ENCODE measurements around the gene IGF1R. TPM values are rescaled to one million over a fixed set of nuclear protein-coding genes. Genes with fewer than 3 reads are reported as not detected.

IGF1R gene
- total RNA-seq, 1 experiment from 2014 or later = 125 TPM

DNA sequence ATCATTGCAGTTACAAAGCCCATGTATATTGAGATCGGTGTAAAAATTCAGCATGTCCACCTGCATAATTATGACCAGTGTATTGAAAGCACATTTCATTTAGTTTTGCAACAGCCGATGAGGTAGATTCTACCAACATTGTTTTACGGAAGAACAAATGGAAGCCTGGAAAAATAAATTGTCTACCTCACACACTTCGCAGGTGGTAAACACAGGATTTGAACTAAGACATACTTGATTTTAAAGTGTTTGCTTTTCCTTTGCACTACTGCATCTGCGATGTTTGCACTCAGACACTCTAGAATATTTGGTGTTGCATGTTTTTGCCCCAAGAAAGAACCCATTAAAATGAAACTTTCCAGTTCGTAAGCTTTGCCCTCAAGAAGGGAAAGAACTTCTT, 210.8 kb downstream of the IGF1R start:
- Mint-ChIP-seq H3K4me1 (peaks cover 93% of the 10 kb centered on the region), H3K36me3 (no peaks in the 10 kb centered on the region), H3K9me3 (no peaks in the 10 kb centered on the region), H3K4me3 (no peak overlapping the region), H3K27ac (peak overlapping the region; percentile 71), H3K27me3 (ENCODE audit: low read depth) (no peaks in the 10 kb centered on the region)
- ChIA-PET POLR2A (no interaction called here), CTCF (interaction anchor here (0.7 to 1.0 kb wide), 2 partner anchors 9 to 52 kb away, joined by 3 read pairs; no protein-coding TSS in a partner anchor)
- TF ChIP-seq, protein P1, sequence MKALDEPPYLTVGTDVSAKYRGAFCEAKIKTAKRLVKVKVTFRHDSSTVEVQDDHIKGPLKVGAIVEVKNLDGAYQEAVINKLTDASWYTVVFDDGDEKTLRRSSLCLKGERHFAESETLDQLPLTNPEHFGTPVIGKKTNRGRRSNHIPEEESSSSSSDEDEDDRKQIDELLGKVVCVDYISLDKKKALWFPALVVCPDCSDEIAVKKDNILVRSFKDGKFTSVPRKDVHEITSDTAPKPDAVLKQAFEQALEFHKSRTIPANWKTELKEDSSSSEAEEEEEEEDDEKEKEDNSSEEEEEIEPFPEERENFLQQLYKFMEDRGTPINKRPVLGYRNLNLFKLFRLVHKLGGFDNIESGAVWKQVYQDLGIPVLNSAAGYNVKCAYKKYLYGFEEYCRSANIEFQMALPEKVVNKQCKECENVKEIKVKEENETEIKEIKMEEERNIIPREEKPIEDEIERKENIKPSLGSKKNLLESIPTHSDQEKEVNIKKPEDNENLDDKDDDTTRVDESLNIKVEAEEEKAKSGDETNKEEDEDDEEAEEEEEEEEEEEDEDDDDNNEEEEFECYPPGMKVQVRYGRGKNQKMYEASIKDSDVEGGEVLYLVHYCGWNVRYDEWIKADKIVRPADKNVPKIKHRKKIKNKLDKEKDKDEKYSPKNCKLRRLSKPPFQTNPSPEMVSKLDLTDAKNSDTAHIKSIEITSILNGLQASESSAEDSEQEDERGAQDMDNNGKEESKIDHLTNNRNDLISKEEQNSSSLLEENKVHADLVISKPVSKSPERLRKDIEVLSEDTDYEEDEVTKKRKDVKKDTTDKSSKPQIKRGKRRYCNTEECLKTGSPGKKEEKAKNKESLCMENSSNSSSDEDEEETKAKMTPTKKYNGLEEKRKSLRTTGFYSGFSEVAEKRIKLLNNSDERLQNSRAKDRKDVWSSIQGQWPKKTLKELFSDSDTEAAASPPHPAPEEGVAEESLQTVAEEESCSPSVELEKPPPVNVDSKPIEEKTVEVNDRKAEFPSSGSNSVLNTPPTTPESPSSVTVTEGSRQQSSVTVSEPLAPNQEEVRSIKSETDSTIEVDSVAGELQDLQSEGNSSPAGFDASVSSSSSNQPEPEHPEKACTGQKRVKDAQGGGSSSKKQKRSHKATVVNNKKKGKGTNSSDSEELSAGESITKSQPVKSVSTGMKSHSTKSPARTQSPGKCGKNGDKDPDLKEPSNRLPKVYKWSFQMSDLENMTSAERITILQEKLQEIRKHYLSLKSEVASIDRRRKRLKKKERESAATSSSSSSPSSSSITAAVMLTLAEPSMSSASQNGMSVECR (CRISPR knock-in tag; IDR thresholded peaks at IDR 0.05; ENCODE audit: borderline replicate concordance) = no peak
- TF ChIP-seq, protein P2, sequence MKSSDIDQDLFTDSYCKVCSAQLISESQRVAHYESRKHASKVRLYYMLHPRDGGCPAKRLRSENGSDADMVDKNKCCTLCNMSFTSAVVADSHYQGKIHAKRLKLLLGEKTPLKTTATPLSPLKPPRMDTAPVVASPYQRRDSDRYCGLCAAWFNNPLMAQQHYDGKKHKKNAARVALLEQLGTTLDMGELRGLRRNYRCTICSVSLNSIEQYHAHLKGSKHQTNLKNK (CRISPR knock-in tag; IDR thresholded peaks at IDR 0.05) = no peak
- TF ChIP-seq ELF4 (CRISPR knock-in tag; IDR thresholded peaks at IDR 0.05; ENCODE audit: low read depth) (no peak), ZSCAN18 (CRISPR knock-in tag; IDR thresholded peaks at IDR 0.05) (no peak), ZNF396 (CRISPR knock-in tag; IDR thresholded peaks at IDR 0.05; ENCODE audit: borderline replicate concordance) (no peak), GTF2I (CRISPR knock-in tag; conservative IDR thresholded peaks at IDR 0.05) (no peak)
- TF ChIP-seq, protein P3, sequence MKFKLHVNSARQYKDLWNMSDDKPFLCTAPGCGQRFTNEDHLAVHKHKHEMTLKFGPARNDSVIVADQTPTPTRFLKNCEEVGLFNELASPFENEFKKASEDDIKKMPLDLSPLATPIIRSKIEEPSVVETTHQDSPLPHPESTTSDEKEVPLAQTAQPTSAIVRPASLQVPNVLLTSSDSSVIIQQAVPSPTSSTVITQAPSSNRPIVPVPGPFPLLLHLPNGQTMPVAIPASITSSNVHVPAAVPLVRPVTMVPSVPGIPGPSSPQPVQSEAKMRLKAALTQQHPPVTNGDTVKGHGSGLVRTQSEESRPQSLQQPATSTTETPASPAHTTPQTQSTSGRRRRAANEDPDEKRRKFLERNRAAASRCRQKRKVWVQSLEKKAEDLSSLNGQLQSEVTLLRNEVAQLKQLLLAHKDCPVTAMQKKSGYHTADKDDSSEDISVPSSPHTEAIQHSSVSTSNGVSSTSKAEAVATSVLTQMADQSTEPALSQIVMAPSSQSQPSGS (CRISPR knock-in tag; IDR thresholded peaks at IDR 0.05; ENCODE audit: borderline replicate concordance, low read depth) = no peak
- ATAC-seq (no peak), DNase-seq (ENCODE audit: low spot score) (no peak)

GRCh38 chr15:98860281-98861041, 212.1 kb downstream of the IGF1R start:
- no peak for DNase-seq (ENCODE audit: low spot score)
- no peak for ATAC-seq
- Mint-ChIP-seq H3K27me3 (ENCODE audit: low read depth) (no peaks in the 10 kb centered on the region), H3K9me3 (no peaks in the 10 kb centered on the region), H3K4me3 (no peak overlapping the region), H3K4me1 (peaks cover 87% of the 10 kb centered on the region), H3K27ac (peak overlapping the region; percentile 65; the same call in 1 of the 2 replicates), H3K36me3 (no peaks in the 10 kb centered on the region)
- TF ChIP-seq ELF4 (CRISPR knock-in tag; IDR thresholded peaks at IDR 0.05; ENCODE audit: low read depth) = no peak
- TF ChIP-seq GABPB1 (CRISPR knock-in tag; IDR thresholded peaks at IDR 0.05) = peak; percentile 38; the same call in 1 of the 2 replicates
- CTCF ChIA-PET = interaction anchor here (1.5 kb wide), 1 partner anchor 45 kb away, joined by 5 read pairs; no protein-coding TSS in a partner anchor
- POLR2A ChIA-PET = no interaction called here

GRCh38 chr15:98861188-98861587, 212.8 kb downstream of the IGF1R start:
- CTCF ChIA-PET = interaction anchor here (1.3 to 1.5 kb wide), 2 partner anchors 10 to 44 kb away, joined by 5 to 7 read pairs; no protein-coding TSS in a partner anchor
- POLR2A ChIA-PET = interaction anchor here (0.6 kb wide), 1 partner anchor 172 kb away, joined by 3 read pairs; no protein-coding TSS in a partner anchor
- Mint-ChIP-seq H3K4me1 (peaks cover 87% of the 10 kb centered on the region), H3K4me3 (no peak overlapping the region), H3K27ac (peak overlapping the region; percentile 92), H3K36me3 (no peaks in the 10 kb centered on the region), H3K9me3 (no peaks in the 10 kb centered on the region), H3K27me3 (ENCODE audit: low read depth) (no peaks in the 10 kb centered on the region)
- DNase-seq (ENCODE audit: low spot score) (no peak), ATAC-seq (peak; percentile 57)
- TF ChIP-seq ZNF416 (CRISPR knock-in tag; IDR thresholded peaks at IDR 0.05) (no peak), ZNF121 (CRISPR knock-in tag; IDR thresholded peaks at IDR 0.05) (no peak), CDX4 (CRISPR knock-in tag; IDR thresholded peaks at IDR 0.05; ENCODE audit: borderline replicate concordance) (no peak), SMAD3 (CRISPR knock-in tag; IDR thresholded peaks at IDR 0.05; ENCODE audit: borderline replicate concordance) (no peak), MLX (CRISPR knock-in tag; IDR thresholded peaks at IDR 0.05) (no peak)
- TF ChIP-seq, protein P3 (CRISPR knock-in tag; IDR thresholded peaks at IDR 0.05; ENCODE audit: borderline replicate concordance, low read depth) = no peak
- TF ChIP-seq, protein P4, sequence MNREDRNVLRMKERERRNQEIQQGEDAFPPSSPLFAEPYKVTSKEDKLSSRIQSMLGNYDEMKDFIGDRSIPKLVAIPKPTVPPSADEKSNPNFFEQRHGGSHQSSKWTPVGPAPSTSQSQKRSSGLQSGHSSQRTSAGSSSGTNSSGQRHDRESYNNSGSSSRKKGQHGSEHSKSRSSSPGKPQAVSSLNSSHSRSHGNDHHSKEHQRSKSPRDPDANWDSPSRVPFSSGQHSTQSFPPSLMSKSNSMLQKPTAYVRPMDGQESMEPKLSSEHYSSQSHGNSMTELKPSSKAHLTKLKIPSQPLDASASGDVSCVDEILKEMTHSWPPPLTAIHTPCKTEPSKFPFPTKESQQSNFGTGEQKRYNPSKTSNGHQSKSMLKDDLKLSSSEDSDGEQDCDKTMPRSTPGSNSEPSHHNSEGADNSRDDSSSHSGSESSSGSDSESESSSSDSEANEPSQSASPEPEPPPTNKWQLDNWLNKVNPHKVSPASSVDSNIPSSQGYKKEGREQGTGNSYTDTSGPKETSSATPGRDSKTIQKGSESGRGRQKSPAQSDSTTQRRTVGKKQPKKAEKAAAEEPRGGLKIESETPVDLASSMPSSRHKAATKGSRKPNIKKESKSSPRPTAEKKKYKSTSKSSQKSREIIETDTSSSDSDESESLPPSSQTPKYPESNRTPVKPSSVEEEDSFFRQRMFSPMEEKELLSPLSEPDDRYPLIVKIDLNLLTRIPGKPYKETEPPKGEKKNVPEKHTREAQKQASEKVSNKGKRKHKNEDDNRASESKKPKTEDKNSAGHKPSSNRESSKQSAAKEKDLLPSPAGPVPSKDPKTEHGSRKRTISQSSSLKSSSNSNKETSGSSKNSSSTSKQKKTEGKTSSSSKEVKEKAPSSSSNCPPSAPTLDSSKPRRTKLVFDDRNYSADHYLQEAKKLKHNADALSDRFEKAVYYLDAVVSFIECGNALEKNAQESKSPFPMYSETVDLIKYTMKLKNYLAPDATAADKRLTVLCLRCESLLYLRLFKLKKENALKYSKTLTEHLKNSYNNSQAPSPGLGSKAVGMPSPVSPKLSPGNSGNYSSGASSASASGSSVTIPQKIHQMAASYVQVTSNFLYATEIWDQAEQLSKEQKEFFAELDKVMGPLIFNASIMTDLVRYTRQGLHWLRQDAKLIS (CRISPR knock-in tag; IDR thresholded peaks at IDR 0.05; ENCODE audit: borderline replicate concordance) = no peak

Data from WTC11 (cell line).